ENCODE results near the gene DCTD.
A peak's percentile ranks its signal among the peaks of the same experiment; 100 is the strongest.

DCTD gene

DNA sequence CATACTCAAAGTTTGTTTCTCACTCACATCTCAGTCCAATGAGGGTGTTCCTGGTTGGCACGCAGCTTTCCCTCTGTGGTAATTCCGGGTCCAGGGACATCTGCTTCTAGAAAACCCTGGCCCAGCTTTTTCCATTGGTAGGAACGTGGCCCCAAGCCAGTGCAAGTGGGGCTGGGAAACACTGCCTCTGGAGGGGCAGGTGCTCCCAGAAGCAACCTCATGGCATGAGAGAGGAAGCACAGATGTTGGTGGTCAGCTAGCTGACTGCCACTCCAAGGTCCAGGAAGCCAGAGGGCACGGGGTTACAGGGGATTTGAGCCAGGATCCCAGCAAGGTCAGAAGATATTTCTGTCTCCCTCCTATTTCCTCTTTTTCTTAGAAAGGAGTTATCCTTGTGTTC is 47.5 kb downstream of the DCTD start:
- no peak for DNase-seq

GRCh38 chr4:182866746-182867145 is 50.4 kb downstream of the DCTD start:
- no peak for DNase-seq

- peak; percentile 55 for DNase-seq
Observed at GRCh38 chr4:182863501-182863900, 53.7 kb downstream of the DCTD start.

- no peak for DNase-seq
Observed at GRCh38 chr4:182862921-182863320, 54.3 kb downstream of the DCTD start.

GRCh38 chr4:182862141-182862875 is 54.9 kb downstream of the DCTD start:
- no peak for DNase-seq

DNA sequence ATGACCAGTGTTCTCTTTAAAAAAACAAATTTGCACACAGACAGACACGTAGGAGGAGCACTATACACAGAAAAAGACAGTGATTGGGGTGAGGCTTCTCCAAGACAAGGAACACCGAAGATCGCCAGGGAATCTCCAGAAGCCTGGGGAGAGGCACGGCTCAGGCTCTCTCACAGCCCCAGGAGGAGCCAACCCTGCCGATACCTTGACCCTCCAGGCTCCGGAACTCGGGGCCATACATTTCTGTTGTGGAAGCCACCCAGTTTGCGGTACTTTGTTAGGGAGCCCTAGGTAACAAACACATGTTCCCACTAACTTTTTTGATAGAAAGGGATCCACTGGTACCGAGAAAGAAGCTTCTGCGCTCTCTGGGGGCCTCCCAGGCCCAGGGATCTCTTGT is 55.8 kb downstream of the DCTD start:
- DNase-seq = no peak

GRCh38 chr4:182859730-182860129 is 57.5 kb downstream of the DCTD start:
- no peak for DNase-seq

DNA sequence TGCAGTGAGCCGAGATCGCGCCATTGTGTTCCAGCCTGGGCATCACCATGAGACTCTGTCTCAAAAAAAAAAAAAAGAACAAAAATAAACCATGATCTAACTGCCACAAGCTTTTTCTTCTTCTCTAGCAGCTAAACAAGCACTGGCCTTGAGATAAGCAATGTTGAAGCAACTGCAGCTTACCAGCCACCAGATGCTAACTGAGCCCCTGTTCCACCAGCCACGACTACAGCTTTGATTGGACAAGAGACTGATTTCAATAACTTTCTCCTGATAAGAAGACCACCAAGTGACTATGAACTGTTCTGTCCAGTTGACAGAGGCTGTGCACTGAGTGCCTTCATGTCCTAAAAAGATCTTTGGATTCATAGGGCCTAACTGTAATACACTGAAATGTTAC is 58.5 kb downstream of the DCTD start:
- peak; percentile 67 for DNase-seq

DNA sequence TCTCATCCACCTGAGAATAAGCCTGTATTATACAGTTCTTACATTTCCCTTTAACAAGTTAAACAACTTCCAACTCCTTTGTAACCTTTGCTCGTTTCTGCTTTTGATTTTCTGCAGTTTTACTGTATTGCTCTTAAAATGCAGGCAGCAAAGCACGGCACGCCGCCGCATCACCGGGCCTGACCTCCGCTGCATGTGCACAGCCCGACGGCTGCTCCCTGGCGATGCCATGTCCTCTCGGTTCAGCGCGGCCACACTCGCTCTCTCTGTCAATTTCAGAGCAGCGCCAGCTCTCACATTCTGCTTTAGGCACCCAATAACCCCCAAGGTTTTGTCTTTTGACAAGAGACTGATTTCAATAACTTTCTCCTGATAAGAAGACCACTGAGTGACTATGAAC is 60.3 kb downstream of the DCTD start:
- DNase-seq = no peak

- no peak for DNase-seq
Observed at GRCh38 chr4:182855877-182856276, 61.3 kb downstream of the DCTD start.

DNA sequence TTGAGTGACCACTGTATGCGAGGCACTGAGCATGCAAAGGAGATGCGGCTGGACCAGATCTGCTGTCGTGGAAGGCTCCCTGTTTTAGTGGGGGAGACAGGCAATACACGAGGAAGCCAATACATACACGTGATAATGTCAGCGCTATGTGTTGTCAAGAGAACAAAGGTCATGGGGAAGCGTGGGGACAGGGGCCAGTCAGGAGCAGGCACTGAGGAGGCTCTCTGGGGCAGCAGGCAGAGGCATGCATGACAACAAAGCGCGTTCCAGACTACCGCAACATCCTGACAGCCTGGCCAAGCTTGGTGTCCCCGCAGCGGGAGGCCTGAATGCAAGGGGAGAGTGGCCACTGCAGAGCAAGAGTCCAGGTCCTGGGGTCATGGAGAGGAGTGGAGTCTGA is 61.9 kb downstream of the DCTD start:
- DNase-seq = no peak

DNA sequence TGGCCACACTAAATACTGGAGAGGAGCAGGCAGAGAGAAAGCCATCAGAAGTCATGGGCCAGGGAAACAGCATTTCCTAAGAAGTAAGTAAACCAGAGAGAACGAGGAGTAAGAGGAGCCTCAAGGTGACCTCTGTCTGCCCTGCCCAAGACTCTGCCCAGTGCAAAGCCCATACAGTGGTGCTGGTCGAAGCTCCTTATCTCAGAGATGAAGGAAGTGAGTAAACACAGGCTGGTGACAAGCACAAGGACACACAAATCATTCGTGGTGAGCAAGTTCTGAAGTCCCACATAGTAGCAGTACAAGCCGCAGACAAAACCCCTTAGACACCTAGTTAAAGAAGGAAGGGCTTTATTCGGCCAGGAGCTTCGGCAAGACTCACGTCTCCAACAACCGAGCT is 62.7 kb downstream of the DCTD start:
- peak; percentile 27 for DNase-seq

- no peak for DNase-seq
Observed at GRCh38 chr4:182853731-182854330, 63.4 kb downstream of the DCTD start.

DNA sequence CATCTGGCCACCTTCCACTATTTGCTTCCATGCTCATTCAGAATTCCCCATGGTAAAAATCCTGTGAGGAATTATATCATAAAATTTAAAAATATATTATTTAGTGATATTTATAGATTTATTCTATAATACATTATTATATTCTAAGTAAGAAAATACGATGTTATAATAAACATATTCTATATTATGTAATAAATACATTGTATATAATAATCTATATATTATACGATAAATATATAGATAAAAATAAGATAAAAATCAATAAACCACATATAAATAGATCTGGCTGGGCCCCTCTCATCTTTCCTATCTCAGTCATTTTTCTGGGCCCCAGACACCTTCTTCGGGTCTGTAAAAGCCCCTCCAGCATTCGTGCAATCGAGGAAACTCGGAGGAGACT is 68.5 kb downstream of the DCTD start:
- no peak for DNase-seq

DNA sequence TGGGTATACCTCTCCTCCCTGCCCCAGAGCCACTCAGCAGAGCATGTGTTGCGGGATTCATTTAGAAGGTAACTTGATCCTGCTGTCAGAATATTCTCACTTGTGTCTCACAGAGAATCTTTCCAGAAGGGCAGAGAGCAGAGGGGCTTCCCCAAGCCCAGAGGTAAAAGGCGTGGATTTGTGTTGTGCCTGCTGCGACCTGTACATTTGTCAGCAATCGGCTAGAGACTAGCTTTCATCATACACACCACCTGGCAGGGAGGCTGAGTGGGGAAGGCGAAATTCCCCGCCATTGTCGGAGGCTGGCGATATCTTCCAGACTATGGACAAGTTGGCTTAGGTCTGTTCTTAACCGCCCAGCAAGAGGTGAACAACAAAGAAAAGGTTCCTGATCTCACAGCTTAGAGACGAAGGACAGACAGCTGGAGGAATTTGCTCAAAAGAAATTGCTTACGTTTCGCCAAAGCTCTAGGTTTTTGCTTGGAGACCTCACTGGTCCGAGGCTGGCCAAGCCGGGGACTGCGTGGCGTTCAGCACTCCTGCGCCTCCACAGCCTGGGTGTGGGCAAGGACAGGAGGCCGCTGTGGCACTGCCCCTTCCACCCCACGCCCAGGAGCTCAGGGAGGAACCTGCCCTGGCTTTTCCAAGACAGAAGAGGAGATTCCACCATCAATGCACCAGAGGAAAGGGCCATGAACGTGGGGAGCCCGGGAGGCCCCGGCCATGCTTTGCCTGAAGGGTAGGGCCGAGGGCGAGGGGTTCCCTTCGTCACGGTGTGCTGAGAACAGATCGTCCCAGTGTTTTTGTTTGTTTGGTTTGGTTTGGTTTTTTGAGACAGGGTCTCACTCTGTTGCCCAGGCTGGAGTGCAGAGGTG is 69.4 kb downstream of the DCTD start:
- DNase-seq = no peak

DNA sequence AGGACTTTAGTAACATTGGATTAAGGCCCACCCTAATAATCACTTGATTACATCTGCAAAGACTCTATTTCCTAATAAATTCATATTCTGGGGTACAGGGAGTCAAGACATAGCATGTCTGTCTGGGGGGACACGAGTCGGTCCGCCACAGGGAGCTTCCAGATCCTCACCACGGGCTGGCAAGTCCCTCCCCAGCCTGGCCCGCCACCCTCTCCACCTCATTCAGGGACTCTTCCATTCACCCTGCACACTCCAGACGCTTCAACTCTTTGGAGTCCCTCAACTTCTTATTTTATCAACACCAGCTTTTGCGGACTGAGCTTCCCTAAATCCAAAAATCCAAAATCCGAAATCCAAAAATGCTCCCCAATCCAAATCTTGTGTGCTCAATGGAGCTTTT is 71.2 kb downstream of the DCTD start:
- no peak for DNase-seq

GRCh38 chr4:182845618-182846017 is 71.6 kb downstream of the DCTD start:
- DNase-seq = no peak

DNA sequence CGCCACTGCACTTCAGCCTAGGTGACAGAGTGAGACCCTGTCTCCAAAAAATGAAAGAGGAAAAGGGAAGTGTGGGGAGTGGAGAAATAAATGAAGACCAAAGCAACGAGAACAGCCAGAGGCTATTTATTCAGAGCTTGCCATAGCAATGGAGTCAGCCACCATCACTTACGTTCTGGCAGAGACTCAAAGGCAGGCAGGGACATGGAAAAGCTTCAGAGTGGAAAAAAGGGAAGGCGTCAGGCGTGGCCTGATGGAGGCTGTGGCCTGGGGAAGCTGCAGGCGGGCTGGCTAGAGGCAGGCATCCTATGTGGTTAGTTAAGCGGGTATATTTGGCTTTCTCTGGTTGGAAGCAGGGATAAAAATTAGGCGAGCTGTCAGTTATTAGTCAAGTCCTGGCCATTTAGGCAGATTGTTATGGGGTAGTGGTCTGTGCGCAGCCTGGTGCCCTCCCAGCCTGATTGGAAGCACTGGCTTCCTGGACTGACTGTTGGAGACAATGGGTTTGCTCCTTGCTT is 73.3 kb downstream of the DCTD start:
- no peak for DNase-seq

GRCh38 chr4:182842759-182843390 is 74.3 kb downstream of the DCTD start:
- no peak for DNase-seq

DNA sequence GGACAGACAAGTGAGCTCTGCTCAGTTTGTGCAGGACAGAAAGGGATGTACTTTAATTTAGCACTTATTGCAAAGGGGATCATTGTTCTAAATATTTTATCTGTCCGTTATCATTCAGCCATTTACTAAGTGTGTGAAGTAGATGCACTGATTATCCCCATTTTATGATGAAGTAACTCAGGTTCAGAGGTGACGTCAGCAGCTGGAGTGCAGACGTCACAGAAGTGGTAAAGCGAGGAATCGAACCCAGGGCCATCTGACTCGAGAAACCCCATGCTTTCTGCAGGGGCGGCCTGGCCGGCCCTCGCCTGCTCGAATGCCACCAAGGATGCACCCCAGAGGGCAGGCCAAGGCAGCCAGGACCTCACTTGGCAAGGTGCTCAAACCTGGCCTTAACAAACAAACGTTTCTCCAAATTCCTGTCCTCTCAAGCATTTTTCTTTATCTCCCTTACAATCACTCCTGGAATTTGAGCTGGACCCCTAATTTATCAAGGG is 75.0 kb downstream of the DCTD start:
- no peak for DNase-seq

DNA sequence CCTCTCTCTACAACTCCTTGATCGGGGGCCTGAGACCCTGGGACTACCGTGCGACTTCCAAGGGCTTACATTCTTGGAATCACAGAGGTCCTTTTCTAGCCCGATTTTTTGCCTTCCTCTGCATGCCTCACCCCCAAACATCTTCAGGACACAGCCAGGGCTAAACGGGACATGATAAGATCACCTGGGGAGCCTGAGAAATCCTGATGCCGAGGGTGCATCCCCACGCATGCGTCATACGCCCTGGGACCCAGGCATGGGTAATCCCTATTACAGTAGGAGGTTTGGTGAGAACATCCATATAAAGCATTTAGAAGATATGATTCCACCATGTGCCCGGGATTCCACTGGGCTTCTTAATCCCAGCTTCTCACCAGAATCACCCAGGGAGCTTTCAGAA is 77.1 kb downstream of the DCTD start:
- DNase-seq = no peak

Data from hematopoietic multipotent progenitor cell treated with erythropoietin and hydrocortisone succinate and interleukin-3 and kit ligand, for 4 days (in vitro differentiated cells).